Gastroesophageal sphincter (tissue), 3 donors: ENCODE measurements around the gene PDRG1.

Source experiments
- EP300 ChIP-seq: sonication (generic); formaldehyde crosslinking; IDR thresholded peaks from one replicate; pipeline ENCODE4 v1.6.1; 2017; ENCODE audit warnings: antibody characterized with exemption, mild to moderate bottlenecking
- POLR2A ChIP-seq, 2 donors: fragments of 450-650 bp; IDR thresholded peaks; one replicate each; pipeline ENCODE4 v1.6.1; 2017; ENCODE audit warnings: antibody characterized with exemption in 2 of 2, mild to moderate bottlenecking in 2 of 2, moderate library complexity in 1 of 2
- POLR2AphosphoS5 ChIP-seq: sonication (generic); formaldehyde crosslinking; IDR thresholded peaks from one replicate; pipeline ENCODE4 v1.6.1; 2017; ENCODE audit warnings: antibody characterized with exemption
- TF ChIP-seq, protein P1 (sequence below), 4 experiments: fragments of 200-600 bp in 2 of 4; fragments of 450-650 bp in 2 of 4; sonication (generic) in 1 of 4; IDR thresholded peaks; one replicate each; pipeline ENCODE4 v1.5.1; 2017 to 2019; ENCODE audit warnings: antibody characterized with exemption in 4 of 4, mild to moderate bottlenecking in 2 of 4, moderate library complexity in 2 of 4

DNA sequence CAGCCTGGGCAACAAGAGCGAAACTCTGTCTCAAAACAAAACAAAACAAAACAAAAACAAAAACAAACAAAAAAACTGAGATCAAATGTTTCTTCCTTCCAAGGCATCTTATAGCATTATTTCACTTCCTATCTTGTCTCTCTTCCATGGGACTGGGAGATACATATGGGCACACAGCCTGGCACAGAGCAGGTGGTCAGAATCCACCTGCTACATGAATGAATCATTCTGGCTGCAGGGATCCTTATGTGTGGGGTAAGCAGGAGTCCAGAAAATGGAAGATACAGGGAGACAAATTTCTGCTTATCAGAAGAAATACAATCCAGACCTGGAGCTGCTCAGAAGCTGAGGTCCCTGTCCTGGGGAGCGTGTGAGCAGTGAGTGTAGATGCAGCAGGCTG, 40.2 kb upstream of the PDRG1 start:
- TF ChIP-seq, protein P1, sequence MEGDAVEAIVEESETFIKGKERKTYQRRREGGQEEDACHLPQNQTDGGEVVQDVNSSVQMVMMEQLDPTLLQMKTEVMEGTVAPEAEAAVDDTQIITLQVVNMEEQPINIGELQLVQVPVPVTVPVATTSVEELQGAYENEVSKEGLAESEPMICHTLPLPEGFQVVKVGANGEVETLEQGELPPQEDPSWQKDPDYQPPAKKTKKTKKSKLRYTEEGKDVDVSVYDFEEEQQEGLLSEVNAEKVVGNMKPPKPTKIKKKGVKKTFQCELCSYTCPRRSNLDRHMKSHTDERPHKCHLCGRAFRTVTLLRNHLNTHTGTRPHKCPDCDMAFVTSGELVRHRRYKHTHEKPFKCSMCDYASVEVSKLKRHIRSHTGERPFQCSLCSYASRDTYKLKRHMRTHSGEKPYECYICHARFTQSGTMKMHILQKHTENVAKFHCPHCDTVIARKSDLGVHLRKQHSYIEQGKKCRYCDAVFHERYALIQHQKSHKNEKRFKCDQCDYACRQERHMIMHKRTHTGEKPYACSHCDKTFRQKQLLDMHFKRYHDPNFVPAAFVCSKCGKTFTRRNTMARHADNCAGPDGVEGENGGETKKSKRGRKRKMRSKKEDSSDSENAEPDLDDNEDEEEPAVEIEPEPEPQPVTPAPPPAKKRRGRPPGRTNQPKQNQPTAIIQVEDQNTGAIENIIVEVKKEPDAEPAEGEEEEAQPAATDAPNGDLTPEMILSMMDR (IDR thresholded peaks at IDR 0.05) = no peak
- no peak for TF ChIP-seq POLR2A (IDR thresholded peaks at IDR 0.05)
- TF ChIP-seq POLR2AphosphoS5 = no peak
- TF ChIP-seq EP300 = no peak
